LNCAP (cell line): ENCODE results near the gene PRELID1.

Source experiments
- TF ChIP-seq, protein P1 (sequence below): fragments of 450-650 bp; IDR thresholded peaks from 2 replicates; pipeline ENCODE4 v1.5.1; 2017; ENCODE audit warnings: mild to moderate bottlenecking

Gene PRELID1

DNA sequence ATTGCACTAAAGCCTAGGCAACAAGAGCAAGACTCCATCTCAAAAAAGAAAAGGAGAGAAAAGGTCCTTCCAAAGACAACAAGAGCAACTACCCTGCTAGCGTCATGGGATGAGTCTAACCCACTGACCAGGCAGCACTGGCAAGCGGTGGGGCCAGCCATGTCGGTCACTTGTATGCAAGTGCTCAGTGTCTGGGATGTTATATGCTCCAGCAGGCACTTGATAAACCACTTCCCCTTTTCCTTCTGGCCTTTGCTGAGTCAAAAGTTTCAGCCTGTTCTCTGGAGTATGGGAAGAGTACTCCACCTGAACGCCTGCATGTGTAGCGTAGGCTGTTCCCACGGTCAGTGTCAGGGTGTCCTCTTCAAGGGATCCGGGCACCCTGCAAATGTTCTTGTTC lies 17.3 kb downstream of the PRELID1 start:
- TF ChIP-seq, protein P1, sequence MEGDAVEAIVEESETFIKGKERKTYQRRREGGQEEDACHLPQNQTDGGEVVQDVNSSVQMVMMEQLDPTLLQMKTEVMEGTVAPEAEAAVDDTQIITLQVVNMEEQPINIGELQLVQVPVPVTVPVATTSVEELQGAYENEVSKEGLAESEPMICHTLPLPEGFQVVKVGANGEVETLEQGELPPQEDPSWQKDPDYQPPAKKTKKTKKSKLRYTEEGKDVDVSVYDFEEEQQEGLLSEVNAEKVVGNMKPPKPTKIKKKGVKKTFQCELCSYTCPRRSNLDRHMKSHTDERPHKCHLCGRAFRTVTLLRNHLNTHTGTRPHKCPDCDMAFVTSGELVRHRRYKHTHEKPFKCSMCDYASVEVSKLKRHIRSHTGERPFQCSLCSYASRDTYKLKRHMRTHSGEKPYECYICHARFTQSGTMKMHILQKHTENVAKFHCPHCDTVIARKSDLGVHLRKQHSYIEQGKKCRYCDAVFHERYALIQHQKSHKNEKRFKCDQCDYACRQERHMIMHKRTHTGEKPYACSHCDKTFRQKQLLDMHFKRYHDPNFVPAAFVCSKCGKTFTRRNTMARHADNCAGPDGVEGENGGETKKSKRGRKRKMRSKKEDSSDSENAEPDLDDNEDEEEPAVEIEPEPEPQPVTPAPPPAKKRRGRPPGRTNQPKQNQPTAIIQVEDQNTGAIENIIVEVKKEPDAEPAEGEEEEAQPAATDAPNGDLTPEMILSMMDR, result no peak

DNA sequence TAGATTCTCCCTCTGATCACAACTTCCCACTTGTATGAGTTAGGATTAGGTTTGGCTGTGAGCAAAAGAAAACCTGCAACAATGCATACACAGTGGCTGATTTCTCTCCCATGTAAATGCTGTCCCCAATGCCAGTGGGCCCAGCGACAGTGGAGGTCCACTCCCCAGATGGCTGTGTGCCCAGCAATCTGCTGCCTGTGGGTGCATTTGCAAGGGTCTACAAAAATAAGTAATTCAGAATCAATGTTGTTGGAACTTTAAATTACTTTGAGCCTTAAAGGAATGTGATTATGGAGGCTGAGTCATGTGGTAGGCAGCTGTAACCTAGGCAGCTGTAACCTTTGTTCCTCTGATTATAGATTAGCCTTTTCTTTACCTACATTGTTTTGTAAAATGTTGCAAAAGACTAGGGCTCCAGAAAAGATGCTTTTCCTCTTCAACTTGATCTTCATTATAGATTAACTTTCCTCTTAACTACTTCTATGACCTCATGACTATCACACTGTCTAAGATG lies 22.3 kb downstream of the PRELID1 start:
- TF ChIP-seq, protein P1, result no peak

DNA sequence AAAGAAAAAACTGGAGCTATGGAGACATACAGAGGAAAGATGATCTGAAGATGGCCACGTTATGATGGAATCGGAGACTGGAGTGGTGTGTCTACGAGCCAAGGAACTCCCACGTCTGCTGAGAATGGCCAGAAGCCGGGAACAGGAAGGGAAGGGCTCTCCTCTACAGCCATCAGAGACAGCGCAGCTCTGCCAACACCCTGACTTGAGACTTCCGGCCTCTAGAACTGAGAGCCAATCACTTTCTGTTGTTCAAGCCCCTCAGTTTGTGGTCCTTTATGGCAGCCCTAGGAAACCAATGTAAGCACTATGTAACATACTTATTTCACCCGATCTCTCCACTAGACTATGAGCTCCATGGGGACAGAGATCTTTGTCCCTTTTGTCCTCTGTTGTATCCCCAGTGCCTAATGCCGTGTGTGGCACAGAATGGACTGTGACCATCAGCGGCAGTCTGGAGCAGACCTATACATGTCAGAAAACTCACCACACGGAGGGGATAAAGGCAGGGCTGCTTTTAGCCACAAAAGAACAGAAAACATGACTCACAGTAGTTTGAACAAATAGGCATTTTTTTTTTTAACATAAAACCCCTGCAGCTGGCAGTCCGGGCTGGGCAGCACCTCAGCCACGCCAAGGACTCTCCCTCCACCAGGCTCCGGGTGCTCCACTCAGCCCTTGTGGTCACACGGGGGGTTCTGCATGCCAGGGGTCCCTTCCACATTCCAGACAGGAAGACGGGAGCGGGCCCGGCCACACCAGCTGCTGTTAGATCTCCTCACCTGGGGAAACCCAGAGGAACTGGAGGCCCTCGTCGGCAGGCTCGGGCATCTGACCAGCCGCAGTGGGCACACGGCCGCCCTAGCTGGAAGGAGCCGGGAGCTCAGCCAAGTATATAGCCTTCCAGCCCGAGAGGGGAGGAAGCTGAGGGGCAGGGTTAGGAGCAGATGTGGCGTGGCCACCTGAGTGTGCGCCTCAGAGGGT lies 24.2 kb downstream of the PRELID1 start:
- TF ChIP-seq, protein P1, result no peak

DNA sequence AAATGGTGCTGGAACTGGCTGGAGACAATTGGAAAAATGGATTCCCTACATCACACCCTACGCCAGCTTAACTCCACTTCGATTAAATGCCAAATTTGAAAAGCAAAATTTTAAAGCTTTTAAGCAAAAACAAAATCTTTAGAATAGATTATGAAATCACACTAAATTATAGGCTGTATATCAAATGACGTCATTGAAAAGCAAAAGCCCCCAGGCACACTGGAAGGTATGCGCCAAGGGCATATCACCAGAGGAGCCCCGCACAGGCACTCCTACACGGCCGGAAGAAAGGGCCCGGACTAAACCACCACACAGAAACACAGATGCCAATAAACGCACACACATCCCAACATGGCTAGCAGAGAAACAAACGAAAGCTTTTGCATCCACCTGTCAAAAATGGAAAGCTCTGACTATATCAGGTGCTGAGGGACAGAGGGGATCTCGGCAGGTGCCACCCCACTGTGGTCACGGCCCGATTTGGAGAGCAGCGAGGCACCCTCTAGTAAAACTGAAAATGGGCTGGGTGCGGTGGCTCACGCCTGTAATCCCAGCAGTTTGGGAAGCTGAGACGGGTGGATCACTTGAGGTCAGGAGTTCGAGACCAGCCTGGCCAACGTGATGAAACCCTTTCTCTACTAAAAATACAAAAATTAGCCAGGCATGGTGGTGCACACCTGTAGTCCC lies 25.1 kb downstream of the PRELID1 start:
- TF ChIP-seq, protein P1, result no peak

DNA sequence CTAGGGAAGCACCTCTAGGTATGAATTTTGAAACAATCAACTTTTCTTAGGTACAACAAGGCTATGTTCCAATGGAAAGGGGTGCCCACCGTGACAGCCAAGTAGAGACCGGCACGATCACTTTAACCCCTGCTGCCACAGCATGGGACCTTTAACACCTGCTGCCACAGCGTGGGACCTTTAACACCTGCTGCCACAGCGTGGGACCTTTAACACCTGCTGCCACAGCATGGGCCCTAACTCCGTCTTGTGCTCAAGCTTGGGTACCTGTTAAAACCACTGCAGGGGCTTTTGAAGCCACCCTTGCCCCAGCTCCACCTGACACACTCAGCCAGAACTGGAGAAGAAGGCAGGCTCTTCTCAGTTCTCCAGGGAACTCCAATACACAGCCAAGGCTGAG lies 26.3 kb downstream of the PRELID1 start:
- TF ChIP-seq, protein P1, result no peak

DNA sequence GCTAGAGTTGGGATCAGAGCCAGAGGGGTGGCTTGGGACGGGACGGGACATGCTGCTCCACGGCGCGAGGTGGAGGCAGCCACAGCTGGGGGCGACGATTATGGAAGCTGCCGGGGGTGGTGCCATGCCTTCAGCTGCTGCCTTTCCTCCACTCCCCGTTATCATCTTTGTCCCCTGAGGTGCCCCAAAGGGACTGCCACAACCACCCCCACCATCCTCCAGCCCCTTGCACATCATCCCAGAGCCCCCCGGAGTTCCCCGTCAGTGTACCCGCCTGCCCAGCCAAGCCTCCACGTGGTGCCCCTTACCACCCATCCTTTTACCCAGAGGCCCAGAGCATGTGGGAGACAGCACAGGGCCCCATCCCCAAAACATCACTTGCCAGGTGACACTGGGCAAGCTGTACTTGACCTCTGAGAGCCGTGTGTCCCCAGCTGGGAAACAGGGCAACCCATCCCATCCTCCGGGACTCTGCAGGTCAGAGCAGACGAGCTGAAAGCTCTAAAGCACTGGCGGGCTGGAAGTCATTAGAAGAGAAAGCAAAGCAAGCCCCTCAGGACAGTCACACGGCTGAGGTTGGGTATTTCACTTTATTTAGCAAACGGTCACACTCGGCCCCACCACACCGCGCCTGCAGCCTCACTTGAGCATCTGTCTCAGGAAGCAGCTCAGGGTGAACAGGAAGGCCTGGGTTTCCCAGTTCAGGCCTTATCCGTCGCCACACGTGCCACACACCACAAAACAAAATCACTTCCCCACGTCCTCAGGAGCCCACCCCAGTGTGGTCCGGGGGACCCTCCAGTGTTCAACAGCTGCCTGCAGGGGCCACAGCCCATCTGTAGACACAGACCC lies 27.6 kb downstream of the PRELID1 start:
- TF ChIP-seq, protein P1, result no peak
